ENCODE measurements around the gene FIZ1.

GRCh38 chr19:55588738-55589137 lies 10.6 kb downstream of the FIZ1 start:
- TF ChIP-seq CTCF (IDR thresholded peaks at IDR 0.05) (no peak), EP300 (IDR thresholded peaks at IDR 0.05) (no peak), POLR2A (IDR thresholded peaks at IDR 0.05) (no peak)
